Keratinocyte (primary cell): ENCODE measurements around the gene ADAMTS6. TPM values are rescaled to one million over a fixed set of nuclear protein-coding genes. Genes with fewer than 3 reads are reported as not detected.

ENCODE experiments used
- DNase-seq: peaks from one replicate; pipeline ENCODE4 v3.0.0-alpha.2; 2011; ENCODE audit warnings: low read depth, missing footprints, low spot score
- FAIRE-seq: peaks from 2 replicates; lab custom pipeline; 2011; peaks lifted over from hg19 to GRCh38; lab: Jason Lieb, UNC
- H2AFZ ChIP-seq: 2 replicates; pipeline ENCODE4 v1.6.0; 2012; ENCODE audit warnings: low read length, control low read depth, inconsistent platforms; ENCODE audit not compliant: control insufficient read depth
- H3K27ac ChIP-seq: 2 replicates; pipeline ENCODE4 v1.5.1; 2011; ENCODE audit warnings: low read length; ENCODE audit not compliant: control insufficient read depth, insufficient read depth
- H3K27me3 ChIP-seq: 3 replicates; pipeline ENCODE4 v1.6.0; 2011; ENCODE audit warnings: low read length; ENCODE audit not compliant: control insufficient read depth, insufficient read depth; ENCODE audit errors: extremely low read depth
- H3K36me3 ChIP-seq, 2 experiments: 2 replicates in 1 of 2; 3 replicates in 1 of 2; pipeline ENCODE4 v1.5.1; 2011; ENCODE audit warnings: low read length in 2 of 2, mild to moderate bottlenecking in 1 of 2; ENCODE audit not compliant: control insufficient read depth in 2 of 2, insufficient read depth in 2 of 2; ENCODE audit errors: extremely low read depth in 1 of 2
- H3K4me1 ChIP-seq: 3 replicates; pipeline ENCODE4 v1.5.1; 2011; ENCODE audit warnings: low read length; ENCODE audit not compliant: control insufficient read depth, insufficient read depth; ENCODE audit errors: extremely low read depth
- H3K4me2 ChIP-seq: 3 replicates; pipeline ENCODE4 v1.6.0; 2011; ENCODE audit warnings: low read depth, low read length; ENCODE audit not compliant: control insufficient read depth, insufficient read depth; ENCODE audit errors: extremely low read depth
- H3K4me3 ChIP-seq, 3 experiments: fragments of 200-600 bp in 1 of 3; sonication (generic) in 1 of 3; 2 replicates in 2 of 3; 3 replicates in 1 of 3; pipeline ENCODE4 v1.5.1; 2011 to 2016; ENCODE audit warnings: low read length in 3 of 3, mild to moderate bottlenecking in 3 of 3, control low read depth in 2 of 3, inconsistent platforms in 1 of 3, low read depth in 1 of 3, mixed read lengths in 1 of 3, mixed run types in 1 of 3, moderate library complexity in 1 of 3; ENCODE audit not compliant: control insufficient read depth in 2 of 3, insufficient read depth in 2 of 3; ENCODE audit errors: extremely low read depth in 1 of 3
- H3K79me2 ChIP-seq: 2 replicates; pipeline ENCODE4 v1.6.0; 2012; ENCODE audit warnings: low read length; ENCODE audit not compliant: control insufficient read depth, insufficient read depth
- H3K9ac ChIP-seq: 3 replicates; pipeline ENCODE4 v1.6.0; 2011; ENCODE audit warnings: low read length; ENCODE audit not compliant: control insufficient read depth, insufficient read depth; ENCODE audit errors: extremely low read depth
- H3K9me1 ChIP-seq: 3 replicates; pipeline ENCODE4 v1.6.0; 2011; ENCODE audit warnings: low read length; ENCODE audit not compliant: control insufficient read depth, insufficient read depth; ENCODE audit errors: extremely low read depth
- H3K9me3 ChIP-seq: 2 replicates; pipeline ENCODE4 v1.5.1; 2012; ENCODE audit warnings: low read depth, low read length; ENCODE audit not compliant: control insufficient read depth
- H4K20me1 ChIP-seq: 3 replicates; pipeline ENCODE4 v1.6.0; 2011; ENCODE audit warnings: low read length; ENCODE audit not compliant: control insufficient read depth, insufficient read depth; ENCODE audit errors: extremely low read depth
- EZH2 ChIP-seq: IDR thresholded peaks from one replicate; pipeline ENCODE4 v1.6.1; 2012; ENCODE audit warnings: inconsistent platforms, mild to moderate bottlenecking, low read length, moderate library complexity
- dilution Hi-C: fragments of 300-500 bp; cut with MboI; formaldehyde crosslinking; loops from one replicate; pipeline ENCODE4 v1.7.0; 2020; ENCODE audit warnings: low sequenced_read_pairs; ENCODE audit not compliant: extremely low pct_ligation_motif_present
- polyA plus RNA-seq, 5 experiments: library from polyadenylated mRNA; depleted of rRNA in 3 of 5; stranded (reverse) in 3 of 5; stranded (forward) in 1 of 5; unstranded in 1 of 5; fragments of >200 nt; gene quantifications; 1 replicate in 1 of 5; 2 replicates in 3 of 5; 3 replicates in 1 of 5; pipeline versions ENCODE4 v1.2.1 to v1.2.3, GENCODE V29; 2011 to 2012; ENCODE audit warnings: missing spikeins in 2 of 5, low read depth in 1 of 5, low replicate concordance in 1 of 5
- TF ChIP-seq, protein P1 (sequence below), 3 experiments: IDR thresholded peaks in 1 of 3; conservative IDR thresholded peaks in 1 of 3; optimal IDR thresholded peaks in 1 of 3; 2 replicates in 2 of 3; 3 replicates in 1 of 3; pipeline versions ENCODE3 to v1.5.1; 2011; ENCODE audit warnings: low read length in 3 of 3, mild to moderate bottlenecking in 3 of 3, moderate library complexity in 2 of 3, control low read depth in 1 of 3, inconsistent platforms in 1 of 3; ENCODE audit not compliant: insufficient read depth in 2 of 3; ENCODE audit errors: extremely low read depth in 1 of 3

ADAMTS6 gene
- polyA plus RNA-seq, 1 donor (not counting 4 experiments of a cell fraction or from before 2014, with no cell fraction given), result 10.9 TPM

DNA sequence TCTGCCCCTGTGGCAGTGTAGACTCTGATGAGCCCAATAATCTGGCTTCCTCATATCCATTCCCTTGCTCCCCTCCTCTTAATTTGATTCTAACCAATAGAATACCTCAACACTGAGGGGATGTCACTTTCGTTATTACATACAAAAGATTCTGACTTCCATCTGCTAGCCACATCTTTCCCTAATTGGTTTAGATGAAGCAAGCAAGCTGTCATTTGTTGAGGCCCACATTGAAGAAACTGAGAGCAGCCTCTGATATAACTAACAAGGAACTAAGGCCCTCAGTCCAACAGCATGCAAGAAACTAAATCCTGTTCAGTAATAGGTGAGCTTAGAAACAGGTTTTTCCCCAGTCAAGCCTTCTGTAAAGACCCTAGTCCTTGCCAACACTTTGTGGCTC is 5.8 kb downstream of the ADAMTS6 start:
- H3K4me1 ChIP-seq, result peaks cover 8% of the 10 kb centered on the region
- H2AFZ ChIP-seq, result no peak overlapping the region
- no peak overlapping the region for H3K27ac ChIP-seq
- H3K27me3 ChIP-seq, result no peaks in the 10 kb centered on the region
- H3K79me2 ChIP-seq, result peaks cover 68% of the 10 kb centered on the region
- H3K4me3 ChIP-seq, result no peak overlapping the region
- H3K9ac ChIP-seq, result no peak overlapping the region
- TF ChIP-seq, protein P1, sequence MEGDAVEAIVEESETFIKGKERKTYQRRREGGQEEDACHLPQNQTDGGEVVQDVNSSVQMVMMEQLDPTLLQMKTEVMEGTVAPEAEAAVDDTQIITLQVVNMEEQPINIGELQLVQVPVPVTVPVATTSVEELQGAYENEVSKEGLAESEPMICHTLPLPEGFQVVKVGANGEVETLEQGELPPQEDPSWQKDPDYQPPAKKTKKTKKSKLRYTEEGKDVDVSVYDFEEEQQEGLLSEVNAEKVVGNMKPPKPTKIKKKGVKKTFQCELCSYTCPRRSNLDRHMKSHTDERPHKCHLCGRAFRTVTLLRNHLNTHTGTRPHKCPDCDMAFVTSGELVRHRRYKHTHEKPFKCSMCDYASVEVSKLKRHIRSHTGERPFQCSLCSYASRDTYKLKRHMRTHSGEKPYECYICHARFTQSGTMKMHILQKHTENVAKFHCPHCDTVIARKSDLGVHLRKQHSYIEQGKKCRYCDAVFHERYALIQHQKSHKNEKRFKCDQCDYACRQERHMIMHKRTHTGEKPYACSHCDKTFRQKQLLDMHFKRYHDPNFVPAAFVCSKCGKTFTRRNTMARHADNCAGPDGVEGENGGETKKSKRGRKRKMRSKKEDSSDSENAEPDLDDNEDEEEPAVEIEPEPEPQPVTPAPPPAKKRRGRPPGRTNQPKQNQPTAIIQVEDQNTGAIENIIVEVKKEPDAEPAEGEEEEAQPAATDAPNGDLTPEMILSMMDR (optimal IDR thresholded peaks at IDR 0.05 in 1 of 3, IDR thresholded peaks at IDR 0.05 in 1 of 3, conservative IDR thresholded peaks at IDR 0.05 in 1 of 3; ENCODE audit: extremely low read depth in 1 of 3, insufficient read depth in 2 of 3, low read length in 3 of 3), result no peak
- no peak for TF ChIP-seq EZH2
- dilution Hi-C loops, result no loop called here
- no peaks in the 10 kb centered on the region for H3K9me3 ChIP-seq
- H4K20me1 ChIP-seq, result no peaks in the 10 kb centered on the region
- no peak overlapping the region for H3K4me2 ChIP-seq
- H3K9me1 ChIP-seq, result no peaks in the 10 kb centered on the region
- H3K36me3 ChIP-seq, result no peaks in the 10 kb centered on the region
- FAIRE-seq (peak; percentile 36), DNase-seq (no peak)

DNA sequence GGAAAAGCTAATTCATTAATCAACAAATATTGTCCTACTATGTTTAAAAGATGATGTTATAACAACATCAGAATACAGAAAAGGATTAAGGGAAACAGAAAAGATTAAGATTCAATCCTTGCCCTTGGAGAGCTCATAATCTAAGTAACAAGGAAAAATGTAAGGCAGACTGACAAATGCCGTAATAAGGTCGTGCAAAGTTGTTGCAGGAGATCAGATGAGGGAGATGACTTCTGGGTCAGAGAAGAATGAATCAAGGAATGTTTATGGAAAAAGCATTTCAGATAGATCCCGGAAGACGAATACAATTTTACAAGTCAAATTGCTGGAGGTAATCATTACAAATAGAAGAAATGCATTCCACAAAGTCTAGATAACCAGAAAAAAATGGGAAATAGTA is 6.4 kb downstream of the ADAMTS6 start:
- H3K9me3 ChIP-seq, result no peaks in the 10 kb centered on the region
- DNase-seq (no peak), FAIRE-seq (no peak)
- H3K4me3 ChIP-seq, result no peak overlapping the region
- H2AFZ ChIP-seq, result no peak overlapping the region
- H3K36me3 ChIP-seq, result no peaks in the 10 kb centered on the region
- no peaks in the 10 kb centered on the region for H3K27me3 ChIP-seq
- no peaks in the 10 kb centered on the region for H4K20me1 ChIP-seq
- H3K79me2 ChIP-seq, result peaks cover 65% of the 10 kb centered on the region
- H3K4me2 ChIP-seq, result no peak overlapping the region
- TF ChIP-seq, protein P1 (optimal IDR thresholded peaks at IDR 0.05 in 1 of 3, IDR thresholded peaks at IDR 0.05 in 1 of 3, conservative IDR thresholded peaks at IDR 0.05 in 1 of 3; ENCODE audit: extremely low read depth in 1 of 3, insufficient read depth in 2 of 3, low read length in 3 of 3), result no peak
- TF ChIP-seq EZH2, result no peak
- no peak overlapping the region for H3K27ac ChIP-seq
- no peaks in the 10 kb centered on the region for H3K9me1 ChIP-seq
- H3K9ac ChIP-seq, result no peak overlapping the region
- dilution Hi-C loops, result no loop called here
- H3K4me1 ChIP-seq, result peaks cover 8% of the 10 kb centered on the region
